IMR-90 (cell line): Measurements from ENCODE around the gene NOBOX. TPM values are rescaled to one million over a fixed set of nuclear protein-coding genes. Genes with fewer than 3 reads are reported as not detected.
"Not testable (repeated sequence)": the region's sequence is repeated elsewhere in the genome, so short reads cannot be mapped to it uniquely, and the experiment has no call there.

Source experiments
- ATAC-seq: fragments of 200-7000 bp; cut with Tn5 transposase; 2 replicates; pipeline ENCODE4 v1.9.1; 2020; ENCODE audit warnings: low read depth, mild to moderate bottlenecking, moderate library complexity
- BruUV-seq: library from RNA; stranded (reverse); fragments of 400-500 nt; replicated peaks from 2 replicates; lab custom pipeline; 2021; lab: Mats Ljungman, UMichigan
- CTCF ChIA-PET: fragments of 300-600 bp; formaldehyde crosslinking; extraction: SDS; loops from one replicate; lab custom pipeline; 2021; ENCODE audit warnings: antibody characterized with exemption; lab: Yijun Ruan, JAX
- POLR2A ChIA-PET: fragments of 300-600 bp; sonication (Branson Sonifier 250); formaldehyde crosslinking; loops from one replicate; lab custom pipeline; 2022; ENCODE audit warnings: antibody characterized with exemption; ENCODE audit not compliant: unreplicated experiment; lab: Charles Lee
- DNase-seq: peaks from one replicate; pipeline ENCODE4 v3.0.0; 2013
- H2AFZ ChIP-seq: replicated peaks from 2 replicates; pipeline ENCODE3; 2013; ENCODE audit warnings: low read length, mild to moderate bottlenecking; ENCODE audit not compliant: poor library complexity
- H2AK5ac ChIP-seq: 2 replicates; pipeline ENCODE4 v1.6.1; 2013; ENCODE audit warnings: low read depth, low read length, inconsistent platforms
- H2AK9ac ChIP-seq: replicated peaks from 2 replicates; pipeline ENCODE3; 2013; ENCODE audit warnings: mild to moderate bottlenecking, low read depth, low read length, moderate library complexity; ENCODE audit not compliant: poor library complexity
- H2BK120ac ChIP-seq: 2 replicates; pipeline ENCODE4 v1.6.1; 2013; ENCODE audit warnings: low read depth, low read length, inconsistent platforms
- H2BK15ac ChIP-seq: 3 replicates; pipeline ENCODE4 v1.6.1; 2013; ENCODE audit warnings: low read depth, low read length, inconsistent platforms
- H2BK20ac ChIP-seq: 2 replicates; pipeline ENCODE4 v1.6.1; 2013; ENCODE audit warnings: low read depth, mild to moderate bottlenecking, inconsistent platforms, low read length, moderate library complexity
- H2BK5ac ChIP-seq: 2 replicates; pipeline ENCODE4 v1.6.1; 2013; ENCODE audit warnings: mild to moderate bottlenecking, low read depth, low read length, inconsistent platforms; ENCODE audit not compliant: poor library complexity, severe bottlenecking
- H3K14ac ChIP-seq: replicated peaks from 2 replicates; pipeline ENCODE4 v1.6.1; 2013; ENCODE audit warnings: low read depth, low read length, inconsistent platforms
- H3K18ac ChIP-seq: 2 replicates; pipeline ENCODE4 v1.6.1; 2013; ENCODE audit warnings: low read depth, low read length, control low read depth
- H3K23ac ChIP-seq: 2 replicates; pipeline ENCODE4 v1.6.1; 2013; ENCODE audit warnings: low read depth, low read length, inconsistent platforms
- H3K27ac ChIP-seq: 2 replicates; pipeline ENCODE4 v1.5.1; 2013; ENCODE audit warnings: mild to moderate bottlenecking, control low read depth, low read length; ENCODE audit not compliant: insufficient read depth
- H3K27me3 ChIP-seq: 2 replicates; pipeline ENCODE4 v1.6.1; 2013; ENCODE audit warnings: low read length; ENCODE audit not compliant: control insufficient read depth, insufficient read depth
- H3K36me3 ChIP-seq: 2 replicates; pipeline ENCODE4 v1.6.1; 2013; ENCODE audit warnings: low read length, mixed read lengths; ENCODE audit not compliant: control insufficient read depth, insufficient read depth
- H3K4ac ChIP-seq: 2 replicates; pipeline ENCODE4 v1.6.1; 2013; ENCODE audit warnings: low read depth, low read length, inconsistent platforms
- H3K4me1 ChIP-seq: 2 replicates; pipeline ENCODE4 v1.6.1; 2013; ENCODE audit warnings: low read length, mixed read lengths; ENCODE audit not compliant: control insufficient read depth, insufficient read depth
- H3K4me2 ChIP-seq: 2 replicates; pipeline ENCODE4 v1.6.1; 2013; ENCODE audit warnings: low read depth, mild to moderate bottlenecking, control low read depth, low read length, moderate library complexity
- H3K4me3 ChIP-seq: 2 replicates; pipeline ENCODE4 v1.5.1; 2013; ENCODE audit warnings: low read depth, mild to moderate bottlenecking, control low read depth, low read length, moderate library complexity; ENCODE audit not compliant: insufficient read depth
- H3K56ac ChIP-seq: 2 replicates; pipeline ENCODE4 v1.6.1; 2013; ENCODE audit warnings: low read length, inconsistent platforms; ENCODE audit not compliant: insufficient read depth; ENCODE audit errors: extremely low read depth
- H3K79me1 ChIP-seq, 2 experiments: 2 replicates each; pipeline ENCODE4 v1.6.1; 2013; ENCODE audit warnings: low read length in 2 of 2, inconsistent platforms in 1 of 2, low read depth in 1 of 2
- H3K9ac ChIP-seq: 2 replicates; pipeline ENCODE4 v1.6.1; 2013; ENCODE audit warnings: low read depth, low read length, control low read depth
- H3K9me1 ChIP-seq: 2 replicates; pipeline ENCODE4 v1.6.1; 2013; ENCODE audit warnings: low read length, inconsistent platforms; ENCODE audit not compliant: insufficient read depth
- H3K9me3 ChIP-seq: 2 replicates; pipeline ENCODE4 v1.6.1; 2013; ENCODE audit warnings: low read length; ENCODE audit not compliant: control insufficient read depth, insufficient read depth
- H4K20me1 ChIP-seq: 2 replicates; pipeline ENCODE4 v1.6.1; 2013; ENCODE audit warnings: low read length, inconsistent platforms; ENCODE audit not compliant: insufficient read depth
- H4K5ac ChIP-seq: 2 replicates; pipeline ENCODE4 v1.6.1; 2013; ENCODE audit warnings: mild to moderate bottlenecking, low read depth, low read length, control low read depth
- H4K8ac ChIP-seq, 2 experiments: 2 replicates each; pipeline ENCODE4 v1.6.1; 2013; ENCODE audit warnings: low read depth in 2 of 2, low read length in 2 of 2, control low read depth in 1 of 2, inconsistent platforms in 1 of 2
- H4K91ac ChIP-seq: 2 replicates; pipeline ENCODE4 v1.6.1; 2013; ENCODE audit warnings: low read depth, low read length, inconsistent platforms; ENCODE audit not compliant: insufficient read depth
- POLR2A ChIP-seq: IDR thresholded peaks from 2 replicates; pipeline ENCODE4 v1.6.1; 2012; ENCODE audit warnings: mild to moderate bottlenecking, low read depth, low read length
- RCOR1 ChIP-seq: IDR thresholded peaks from 2 replicates; pipeline ENCODE4 v1.6.1; 2012; ENCODE audit warnings: mild to moderate bottlenecking, low read length, improper control_type of control experiment; ENCODE audit not compliant: insufficient replicate concordance
- WGBS, 2 experiments: methylation state at CpG; one replicate each; pipeline versions ENCODE4 v1.1.5 to v1.1.7; 2013; ENCODE audit warnings: missing lambda C conversion rate in 2 of 2; ENCODE audit not compliant: insufficient read length in 1 of 2; ENCODE audit errors: extremely low coverage in 2 of 2; 5-methylcytosine and 5-hydroxymethylcytosine counted together
- dilution Hi-C: fragments of 300-500 bp; cut with HindIII; formaldehyde crosslinking; loops from one replicate; pipeline ENCODE4 v1.14.3; 2018; ENCODE audit warnings: low sequenced_read_pairs; ENCODE audit not compliant: unreplicated experiment
- in situ Hi-C: fragments of 300-500 bp; cut with MboI; formaldehyde crosslinking; loops from 3 replicates; pipeline ENCODE4 v1.14.3; 2019; ENCODE audit warnings: low sequenced_read_pairs, inconsistent platforms, mixed read lengths
- intact Hi-C: fragments of 100-400 bp; cut with micrococcal nuclease; formaldehyde crosslinking; loops from 2 replicates; pipeline ENCODE4 v1.10.0; 2022
- polyA plus RNA-seq, 3 experiments: library from polyadenylated mRNA; depleted of rRNA; stranded (reverse); fragments of >200 nt; gene quantifications; 2 replicates each; pipeline ENCODE4 v1.2.3, GENCODE V29; 2012; ENCODE audit warnings: low replicate concordance in 1 of 3
- total RNA-seq: library from RNA; depleted of rRNA; stranded (reverse); fragments of >200 nt; gene quantifications from 2 replicates; pipeline ENCODE4 v1.2.3, GENCODE V29; 2012
- TF ChIP-seq, protein P1 (sequence below): fragments of 150-350 bp; IDR thresholded peaks from 2 replicates; pipeline ENCODE4 v1.6.1; 2017; ENCODE audit warnings: mild to moderate bottlenecking, antibody characterized with exemption, low read length, low read depth

Gene NOBOX
- total and polyA plus RNA-seq, 2 of the 4 experiments (the other 2 are of a cell fraction) = not detected

DNA sequence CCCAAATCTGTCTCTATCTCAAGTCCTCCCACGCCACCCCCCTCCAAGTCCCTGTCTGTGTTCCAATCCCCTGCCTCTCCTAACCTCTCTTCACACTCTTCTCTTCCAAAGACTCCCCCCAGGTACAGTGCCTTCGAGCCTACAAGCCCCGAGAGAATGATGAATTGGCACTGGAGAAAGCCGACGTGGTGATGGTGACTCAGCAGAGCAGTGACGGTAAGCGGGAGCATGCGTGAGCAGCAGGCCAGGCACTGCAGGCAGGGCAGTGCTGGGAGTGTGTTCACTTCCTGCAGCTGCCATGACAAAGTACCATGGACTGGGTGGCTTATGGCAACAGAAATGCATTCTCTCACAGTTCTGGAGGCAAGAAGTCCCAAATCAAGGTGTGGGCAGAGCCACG, 24.8 kb downstream of the NOBOX start:
- Histone ChIP-seq H3K4me2 (no peak overlapping the region), H2AK9ac (no peak overlapping the region), H3K9me1 (no peaks in the 10 kb centered on the region), H4K91ac (no peak overlapping the region), H2AFZ (no peak overlapping the region), H3K27me3 (no peaks in the 10 kb centered on the region), H2BK120ac (no peak overlapping the region), H3K9me3 (peaks cover 13% of the 10 kb centered on the region), H3K56ac (no peak overlapping the region), H3K27ac (no peak overlapping the region), H3K4me1 (no peaks in the 10 kb centered on the region), H3K79me1 (no peaks in the 10 kb centered on the region), H2AK5ac (no peak overlapping the region), H3K14ac (no peak overlapping the region), H3K23ac (no peak overlapping the region), H2BK5ac (no peak overlapping the region), H3K9ac (no peak overlapping the region), H2BK20ac (no peak overlapping the region), H3K4me3 (no peak overlapping the region), H3K36me3 (no peaks in the 10 kb centered on the region), H4K5ac (no peak overlapping the region), H4K8ac (no peak overlapping the region), H3K4ac (no peak overlapping the region), H2BK15ac (no peak overlapping the region), H3K18ac (no peak overlapping the region), H4K20me1 (no peaks in the 10 kb centered on the region)
- dilution Hi-C loops (no loop called here), in situ Hi-C loops (loop anchor here (25.0 kb wide), 1 partner anchor 191 kb away; the partner anchor contains the start of genes ARHGEF35 and CTAGE4), intact Hi-C loops (no loop called here)
- BruUV-seq = no TSS peak
- ChIA-PET CTCF (no interaction called here), POLR2A (no interaction called here)
- WGBS, 2 experiments = 60% methylated on average over 2 of the region's 9 CpGs; no CpG with 5 or more reads in 1 of the 2 experiments
- ATAC-seq (no peak), DNase-seq (no peak)
- TF ChIP-seq RCOR1 (no peak), POLR2A (no peak)
- TF ChIP-seq, protein P1, sequence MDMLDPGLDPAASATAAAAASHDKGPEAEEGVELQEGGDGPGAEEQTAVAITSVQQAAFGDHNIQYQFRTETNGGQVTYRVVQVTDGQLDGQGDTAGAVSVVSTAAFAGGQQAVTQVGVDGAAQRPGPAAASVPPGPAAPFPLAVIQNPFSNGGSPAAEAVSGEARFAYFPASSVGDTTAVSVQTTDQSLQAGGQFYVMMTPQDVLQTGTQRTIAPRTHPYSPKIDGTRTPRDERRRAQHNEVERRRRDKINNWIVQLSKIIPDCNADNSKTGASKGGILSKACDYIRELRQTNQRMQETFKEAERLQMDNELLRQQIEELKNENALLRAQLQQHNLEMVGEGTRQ = no peak

DNA sequence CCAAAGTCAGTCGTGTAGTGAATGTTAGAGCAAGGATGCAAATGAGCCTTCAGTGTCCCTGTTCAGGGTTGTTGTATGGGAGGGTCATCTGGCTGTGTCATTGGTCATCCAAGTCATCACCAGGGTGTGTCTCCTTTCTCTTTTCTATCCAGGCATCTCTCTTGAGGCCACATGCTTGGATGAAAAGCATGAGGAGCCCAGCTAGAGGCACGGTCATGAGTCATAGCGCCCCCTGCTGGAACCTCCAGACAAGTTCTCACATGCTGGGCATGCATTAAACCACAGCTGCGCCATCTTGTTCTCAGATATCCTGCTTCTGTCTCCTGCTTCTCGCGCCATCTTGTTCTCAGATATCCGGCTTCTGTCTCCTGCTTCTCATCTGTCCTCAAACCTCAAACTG, 34.3 kb downstream of the NOBOX start:
- H4K8ac ChIP-seq, intact Hi-C loops, DNase-seq, H2AFZ ChIP-seq, H3K27ac ChIP-seq, H4K5ac ChIP-seq, H3K9me1 ChIP-seq, BruUV-seq, H3K14ac ChIP-seq, H2BK5ac ChIP-seq, H3K79me1 ChIP-seq, H3K56ac ChIP-seq, H3K4ac ChIP-seq, H4K91ac ChIP-seq, ATAC-seq, H3K9ac ChIP-seq, H3K23ac ChIP-seq, H3K27me3 ChIP-seq, H3K4me1 ChIP-seq, H3K36me3 ChIP-seq, H3K9me3 ChIP-seq, H3K4me2 ChIP-seq, H2AK9ac ChIP-seq, H2BK15ac ChIP-seq, CTCF ChIA-PET, H2BK20ac ChIP-seq, H4K20me1 ChIP-seq, H3K4me3 ChIP-seq, in situ Hi-C loops, H2AK5ac ChIP-seq, H3K18ac ChIP-seq, H2BK120ac ChIP-seq, dilution Hi-C loops, POLR2A ChIA-PET: not testable (repeated sequence)
- no CpG with 5 or more reads among the region's 7 CpGs for WGBS, 2 experiments
